Measurements from ENCODE around the gene TMCC3.

The TMCC3 gene

GRCh38 chr12:94634717-94635116 lies 15.6 kb downstream of the TMCC3 start:
- peaks cover 54% of the 10 kb centered on the region for H3K27me3 Mint-ChIP-seq (ENCODE audit: low read depth)
- no peak overlapping the region for H3K27ac Mint-ChIP-seq
- H3K9me3 Mint-ChIP-seq, result no peaks in the 10 kb centered on the region
- H3K4me3 Mint-ChIP-seq, result no peak overlapping the region
- H3K4me1 Mint-ChIP-seq (ENCODE audit: low read depth), result peaks cover under 1% of the 10 kb centered on the region
- DNase-seq (ENCODE audit: low spot score), result no peak
- no peaks in the 10 kb centered on the region for H3K36me3 Mint-ChIP-seq (ENCODE audit: low read depth)

DNA sequence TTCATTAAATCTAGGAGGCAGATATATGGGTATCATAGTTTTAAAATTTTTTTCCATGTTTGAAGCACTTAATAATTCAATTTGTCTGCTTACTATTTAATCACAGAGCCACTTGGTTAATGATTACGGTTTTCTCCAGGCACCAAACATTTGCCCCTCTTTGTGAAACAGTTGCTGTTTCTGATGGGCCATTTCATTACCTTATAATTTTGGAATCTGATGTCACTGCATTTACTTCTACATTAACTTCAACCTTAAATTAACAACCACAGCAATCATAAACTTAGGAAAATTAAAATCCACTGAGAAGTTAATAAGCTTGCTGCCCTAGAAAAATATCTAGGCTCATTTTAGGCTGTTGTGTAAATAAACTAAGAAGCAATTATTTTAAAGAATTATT lies 17.0 kb downstream of the TMCC3 start:
- no peak for DNase-seq (ENCODE audit: low spot score)
- no peak overlapping the region for H3K4me3 Mint-ChIP-seq
- no peak overlapping the region for H3K27ac Mint-ChIP-seq
- no peaks in the 10 kb centered on the region for H3K9me3 Mint-ChIP-seq
- no peaks in the 10 kb centered on the region for H3K36me3 Mint-ChIP-seq (ENCODE audit: low read depth)
- H3K4me1 Mint-ChIP-seq (ENCODE audit: low read depth), result no peaks in the 10 kb centered on the region
- H3K27me3 Mint-ChIP-seq (ENCODE audit: low read depth), result peaks cover 51% of the 10 kb centered on the region

GRCh38 chr12:94631058-94631457 lies 19.3 kb downstream of the TMCC3 start:
- H3K9me3 Mint-ChIP-seq, result no peaks in the 10 kb centered on the region
- H3K27ac Mint-ChIP-seq, result no peak overlapping the region
- no peak for DNase-seq (ENCODE audit: low spot score)
- H3K36me3 Mint-ChIP-seq (ENCODE audit: low read depth), result no peaks in the 10 kb centered on the region
- H3K4me3 Mint-ChIP-seq, result no peak overlapping the region
- H3K4me1 Mint-ChIP-seq (ENCODE audit: low read depth), result no peaks in the 10 kb centered on the region
- H3K27me3 Mint-ChIP-seq (ENCODE audit: low read depth), result peaks cover 31% of the 10 kb centered on the region

GRCh38 chr12:94628819-94629472 lies 21.4 kb downstream of the TMCC3 start:
- no peak for DNase-seq (ENCODE audit: low spot score)
- Mint-ChIP-seq H3K36me3 (ENCODE audit: low read depth) (no peaks in the 10 kb centered on the region), H3K9me3 (no peaks in the 10 kb centered on the region), H3K27me3 (ENCODE audit: low read depth) (peaks cover 18% of the 10 kb centered on the region), H3K27ac (no peak overlapping the region), H3K4me1 (ENCODE audit: low read depth) (no peaks in the 10 kb centered on the region), H3K4me3 (no peak overlapping the region)

DNA sequence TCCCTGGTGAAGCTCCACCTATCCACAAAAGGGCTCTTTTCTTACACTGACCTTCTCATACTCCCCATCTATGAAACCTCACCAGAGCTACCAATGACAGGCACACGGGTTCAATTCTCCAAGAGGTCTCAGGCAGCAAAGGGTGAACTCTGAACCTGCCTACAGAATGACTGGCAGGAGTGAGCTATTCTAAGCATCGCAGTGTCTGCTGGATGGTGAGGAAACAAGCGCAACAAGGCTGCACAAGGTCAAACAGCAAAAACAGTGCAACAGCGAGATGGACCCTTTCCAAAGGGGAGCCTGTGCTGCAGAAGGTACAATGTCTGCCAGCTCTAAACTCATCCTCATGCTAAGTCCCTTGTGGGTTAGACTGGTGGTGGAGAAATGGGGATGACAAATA lies 22.0 kb downstream of the TMCC3 start:
- Mint-ChIP-seq H3K27ac (no peak overlapping the region), H3K27me3 (ENCODE audit: low read depth) (peaks cover 18% of the 10 kb centered on the region), H3K4me1 (ENCODE audit: low read depth) (no peaks in the 10 kb centered on the region)

DNA sequence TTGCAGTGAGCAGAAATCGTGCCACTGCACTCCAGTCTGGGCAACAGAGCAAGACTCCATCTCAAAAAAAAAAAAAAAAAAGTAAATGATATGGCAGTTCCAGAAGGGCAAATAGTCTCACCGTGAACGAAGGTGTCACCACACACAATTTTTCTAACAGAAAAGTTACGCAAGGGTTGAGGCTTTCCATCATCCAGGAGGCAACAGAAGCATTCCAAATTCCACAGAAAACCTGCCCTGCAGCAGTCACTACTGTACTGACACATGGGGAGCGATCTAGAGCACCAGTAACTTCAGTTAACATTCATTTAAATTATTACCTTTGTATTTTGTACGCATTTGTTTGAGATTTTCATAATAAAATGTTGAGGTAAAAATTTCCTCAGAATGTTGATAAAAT lies 24.8 kb downstream of the TMCC3 start:
- Mint-ChIP-seq H3K4me3 (no peak overlapping the region), H3K9me3 (peaks cover 3% of the 10 kb centered on the region), H3K27me3 (ENCODE audit: low read depth) (peaks cover 14% of the 10 kb centered on the region), H3K4me1 (ENCODE audit: low read depth) (peaks cover 14% of the 10 kb centered on the region), H3K27ac (no peak overlapping the region), H3K36me3 (ENCODE audit: low read depth) (no peaks in the 10 kb centered on the region)
- no peak for DNase-seq (ENCODE audit: low spot score)

More for the DNA sequence above, 22.0 kb downstream of the TMCC3 start:
- no peak for DNase-seq (ENCODE audit: low spot score)
- H3K36me3 Mint-ChIP-seq (ENCODE audit: low read depth), result no peaks in the 10 kb centered on the region
- H3K9me3 Mint-ChIP-seq, result no peaks in the 10 kb centered on the region
- no peak overlapping the region for H3K4me3 Mint-ChIP-seq

DNA sequence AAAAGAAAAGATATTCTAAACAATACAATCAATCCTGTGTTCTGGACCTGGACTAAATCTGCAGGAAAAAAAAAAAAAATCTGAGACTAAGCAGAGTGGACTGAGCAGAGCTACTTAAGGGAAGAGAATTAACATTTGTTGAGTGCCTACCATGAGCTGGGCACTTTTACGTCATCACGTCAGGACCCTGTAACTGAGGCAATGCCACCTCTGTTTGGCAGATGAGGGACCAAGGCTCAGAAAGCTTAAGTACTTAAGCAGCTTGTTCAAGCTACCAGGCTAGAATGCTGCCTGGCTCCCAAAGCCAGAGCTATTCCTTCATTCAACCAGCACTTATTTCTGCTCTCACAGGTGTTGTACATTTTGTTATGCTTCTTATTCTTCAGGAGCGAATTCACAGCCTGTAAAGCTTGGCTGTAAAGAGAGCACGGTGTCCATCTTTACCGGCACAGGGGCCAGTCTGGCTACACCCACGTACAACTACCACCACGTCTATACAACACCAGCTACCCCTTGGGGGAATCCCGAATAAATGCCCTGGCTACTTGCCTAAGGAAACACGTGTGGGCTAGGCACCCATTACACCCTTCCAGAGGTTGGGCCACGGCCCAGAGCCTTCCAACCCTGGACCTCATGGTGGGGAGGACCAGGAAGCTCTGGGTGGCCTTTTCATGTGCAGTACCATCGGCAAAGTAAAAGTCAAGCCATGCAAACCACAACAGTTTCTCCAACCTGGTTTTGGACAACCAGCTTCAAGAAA lies 27.0 kb downstream of the TMCC3 start:
- Mint-ChIP-seq H3K36me3 (ENCODE audit: low read depth) (no peaks in the 10 kb centered on the region), H3K9me3 (peaks cover 3% of the 10 kb centered on the region), H3K4me1 (ENCODE audit: low read depth) (peaks cover 19% of the 10 kb centered on the region), H3K27me3 (ENCODE audit: low read depth) (peaks cover 5% of the 10 kb centered on the region), H3K4me3 (no peak overlapping the region), H3K27ac (no peak overlapping the region)
- DNase-seq (ENCODE audit: low spot score), result no peak

DNA sequence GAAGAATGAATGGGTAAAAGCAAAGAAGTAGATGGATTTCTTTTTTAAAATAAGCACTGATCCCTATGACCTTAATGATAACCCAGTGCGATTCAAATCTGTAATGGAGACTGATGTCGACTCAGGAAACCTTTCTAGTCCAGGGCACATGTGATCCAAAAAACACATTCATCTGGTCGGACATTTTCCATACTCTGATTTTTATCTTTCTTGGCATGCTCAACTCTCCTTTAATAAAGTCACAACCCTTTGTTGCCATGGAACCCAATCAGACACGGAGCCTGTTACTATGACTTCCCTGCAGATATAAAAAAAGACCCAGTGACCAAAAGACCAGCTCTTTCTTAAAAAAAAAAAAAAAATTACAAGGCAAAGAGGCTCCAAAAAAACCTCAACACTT lies 27.9 kb downstream of the TMCC3 start:
- Mint-ChIP-seq H3K27ac (peak overlapping the region; percentile 29), H3K36me3 (ENCODE audit: low read depth) (no peaks in the 10 kb centered on the region), H3K9me3 (peaks cover 3% of the 10 kb centered on the region), H3K4me3 (peak overlapping the region; percentile 67), H3K27me3 (ENCODE audit: low read depth) (peaks cover 4% of the 10 kb centered on the region), H3K4me1 (ENCODE audit: low read depth) (peaks cover 19% of the 10 kb centered on the region)
- DNase-seq (ENCODE audit: low spot score), result no peak

GRCh38 chr12:94621662-94622359 lies 28.5 kb downstream of the TMCC3 start:
- Mint-ChIP-seq H3K27ac (peak overlapping the region; percentile 74), H3K4me3 (peak overlapping the region; percentile 67), H3K9me3 (peaks cover 3% of the 10 kb centered on the region), H3K4me1 (ENCODE audit: low read depth) (peaks cover 19% of the 10 kb centered on the region), H3K36me3 (ENCODE audit: low read depth) (no peaks in the 10 kb centered on the region), H3K27me3 (ENCODE audit: low read depth) (peaks cover 4% of the 10 kb centered on the region)
- DNase-seq (ENCODE audit: low spot score), result peak; percentile 69

GRCh38 chr12:94620621-94621020 lies 29.7 kb downstream of the TMCC3 start:
- peaks cover 19% of the 10 kb centered on the region for H3K4me1 Mint-ChIP-seq (ENCODE audit: low read depth)
- no peaks in the 10 kb centered on the region for H3K36me3 Mint-ChIP-seq (ENCODE audit: low read depth)
- no peak overlapping the region for H3K27ac Mint-ChIP-seq
- no peak overlapping the region for H3K4me3 Mint-ChIP-seq
- peaks cover 3% of the 10 kb centered on the region for H3K9me3 Mint-ChIP-seq
- no peak for DNase-seq (ENCODE audit: low spot score)
- H3K27me3 Mint-ChIP-seq (ENCODE audit: low read depth), result no peaks in the 10 kb centered on the region

GRCh38 chr12:94618995-94619695 lies 31.2 kb downstream of the TMCC3 start:
- H3K27ac Mint-ChIP-seq, result no peak overlapping the region
- peak; percentile 36 for DNase-seq (ENCODE audit: low spot score)
- peaks cover 19% of the 10 kb centered on the region for H3K4me1 Mint-ChIP-seq (ENCODE audit: low read depth)
- H3K36me3 Mint-ChIP-seq (ENCODE audit: low read depth), result no peaks in the 10 kb centered on the region
- H3K9me3 Mint-ChIP-seq, result peaks cover 3% of the 10 kb centered on the region
- H3K27me3 Mint-ChIP-seq (ENCODE audit: low read depth), result no peaks in the 10 kb centered on the region
- no peak overlapping the region for H3K4me3 Mint-ChIP-seq

DNA sequence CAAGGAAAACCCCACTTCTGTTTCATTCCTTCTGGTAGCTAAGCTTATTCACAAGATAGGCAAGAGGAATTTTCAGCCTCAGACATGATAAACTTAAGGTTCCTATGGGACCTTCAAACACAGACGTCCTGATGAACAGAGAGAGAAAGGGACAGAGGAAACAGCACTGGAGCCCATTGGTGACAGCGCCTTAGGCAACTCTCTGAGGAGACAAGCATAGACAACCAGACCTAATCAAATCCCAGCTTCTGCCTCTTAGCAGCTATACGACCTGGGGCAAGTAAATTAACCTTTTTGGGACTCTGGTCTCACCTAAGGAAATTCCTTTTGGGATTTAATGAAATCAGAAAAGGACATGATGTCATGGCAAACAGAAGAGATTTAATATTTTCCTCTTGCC lies 33.3 kb downstream of the TMCC3 start:
- no peaks in the 10 kb centered on the region for H3K27me3 Mint-ChIP-seq (ENCODE audit: low read depth)
- no peaks in the 10 kb centered on the region for H3K9me3 Mint-ChIP-seq
- peaks cover 16% of the 10 kb centered on the region for H3K4me1 Mint-ChIP-seq (ENCODE audit: low read depth)
- no peak for DNase-seq (ENCODE audit: low spot score)
- no peak overlapping the region for H3K27ac Mint-ChIP-seq
- H3K4me3 Mint-ChIP-seq, result no peak overlapping the region
- H3K36me3 Mint-ChIP-seq (ENCODE audit: low read depth), result no peaks in the 10 kb centered on the region

- H3K4me1 Mint-ChIP-seq (ENCODE audit: low read depth), result peaks cover 7% of the 10 kb centered on the region
- no peak for DNase-seq (ENCODE audit: low spot score)
- H3K27me3 Mint-ChIP-seq (ENCODE audit: low read depth), result no peaks in the 10 kb centered on the region
- no peaks in the 10 kb centered on the region for H3K9me3 Mint-ChIP-seq
- no peak overlapping the region for H3K27ac Mint-ChIP-seq
- H3K4me3 Mint-ChIP-seq, result no peak overlapping the region
- H3K36me3 Mint-ChIP-seq (ENCODE audit: low read depth), result no peaks in the 10 kb centered on the region
Observed at GRCh38 chr12:94616203-94616729, 34.1 kb downstream of the TMCC3 start.

All from T-helper 2 cell treated with Interferon-gamma antibody and Interleukin-4, amounts not matched to agents 5 μg/mL and 100 μg/mL, for 36 hours (primary cell).